ENCODE data around the gene PALM3.
"Not testable (repeated sequence)": the region's sequence is repeated elsewhere in the genome, so short reads cannot be mapped to it uniquely, and the experiment has no call there.

The PALM3 gene

DNA sequence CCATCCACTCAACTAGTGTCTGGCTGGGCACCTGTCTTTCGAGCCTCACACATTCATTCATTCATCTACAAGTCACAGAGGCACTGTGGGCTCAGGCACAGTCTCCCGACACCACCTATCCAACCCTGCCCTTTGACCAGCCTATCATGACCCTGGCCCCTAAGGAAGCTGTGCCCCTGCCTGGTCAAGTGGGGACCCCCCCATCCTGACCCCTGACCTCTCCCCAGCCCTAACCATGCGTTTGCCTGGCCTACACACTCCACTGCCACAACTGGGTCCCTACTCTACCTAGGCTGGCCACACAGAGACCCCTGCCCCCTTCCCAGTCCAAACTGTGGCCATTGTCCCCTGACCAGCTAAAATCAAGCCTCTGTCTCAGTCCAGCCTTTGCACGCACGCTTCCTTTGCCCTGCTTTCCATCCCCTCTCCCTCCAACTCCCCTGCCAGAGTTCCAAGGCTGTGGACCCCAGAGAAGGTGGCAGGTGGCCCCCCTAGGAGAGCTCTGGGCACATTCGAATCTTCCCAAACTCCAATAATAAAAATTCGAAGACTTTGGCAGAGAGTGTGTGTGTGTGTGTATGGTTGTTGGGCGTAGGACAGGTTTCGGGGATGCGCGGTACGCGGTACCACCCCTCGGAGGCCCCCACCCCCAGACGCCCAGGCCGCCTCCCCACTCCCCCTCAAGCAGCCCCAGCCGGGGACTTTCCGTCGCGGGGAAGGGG, 30.7 kb downstream of the PALM3 start:
- DNase-seq, result no peak

DNA sequence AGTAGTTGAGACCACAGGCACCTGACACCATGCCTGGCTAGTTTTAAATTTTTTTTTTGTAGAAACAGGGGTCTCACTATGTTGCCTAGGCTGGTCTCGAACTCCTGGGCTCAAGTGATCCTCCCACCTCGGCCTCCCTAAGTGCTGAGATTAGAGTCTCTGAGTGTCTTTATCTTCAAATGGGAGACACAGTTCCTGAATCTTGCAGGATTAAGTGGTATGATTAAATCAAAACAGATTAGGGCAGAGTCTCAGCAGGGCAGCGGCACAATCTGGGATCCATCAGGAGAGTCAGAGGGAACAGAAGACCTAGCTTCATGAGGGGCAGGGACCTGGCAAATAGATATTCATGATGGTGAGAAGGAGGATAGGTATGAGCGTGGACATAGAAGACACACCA, 33.0 kb downstream of the PALM3 start:
- no peak for DNase-seq

DNA sequence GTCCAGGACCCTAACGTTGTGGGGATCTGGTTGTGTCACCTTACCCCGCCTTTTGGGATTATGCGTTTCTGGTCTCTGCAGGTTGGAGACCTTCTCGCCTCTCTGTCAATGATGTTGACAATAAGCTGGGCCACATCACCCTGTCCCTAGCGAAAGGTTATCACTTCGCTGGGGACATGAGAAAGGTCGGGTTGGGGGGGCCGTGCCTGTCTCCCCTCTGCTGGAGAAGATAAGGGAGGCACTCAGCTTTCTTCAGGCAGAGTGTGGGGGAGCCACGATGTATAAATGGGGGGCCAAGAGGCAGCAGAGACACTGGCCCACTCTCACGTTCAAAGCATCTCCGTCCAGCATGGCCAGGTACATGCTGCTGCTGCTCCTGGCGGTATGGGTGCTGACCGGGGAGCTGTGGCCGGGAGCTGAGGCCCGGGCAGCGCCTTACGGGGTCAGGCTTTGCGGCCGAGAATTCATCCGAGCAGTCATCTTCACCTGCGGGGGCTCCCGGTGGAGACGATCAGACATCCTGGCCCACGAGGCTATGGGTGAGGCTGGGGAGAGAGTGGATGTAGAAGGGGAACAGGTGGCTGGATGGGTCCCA, 33.9 kb downstream of the PALM3 start, which contains the start of gene RLN3:
RLN3 (plus strand) TSS at position 293 of the 595 bp plus-strand sequence; CDS start at position 350, 57 bp downstream.
- DNase-seq, result no peak

DNA sequence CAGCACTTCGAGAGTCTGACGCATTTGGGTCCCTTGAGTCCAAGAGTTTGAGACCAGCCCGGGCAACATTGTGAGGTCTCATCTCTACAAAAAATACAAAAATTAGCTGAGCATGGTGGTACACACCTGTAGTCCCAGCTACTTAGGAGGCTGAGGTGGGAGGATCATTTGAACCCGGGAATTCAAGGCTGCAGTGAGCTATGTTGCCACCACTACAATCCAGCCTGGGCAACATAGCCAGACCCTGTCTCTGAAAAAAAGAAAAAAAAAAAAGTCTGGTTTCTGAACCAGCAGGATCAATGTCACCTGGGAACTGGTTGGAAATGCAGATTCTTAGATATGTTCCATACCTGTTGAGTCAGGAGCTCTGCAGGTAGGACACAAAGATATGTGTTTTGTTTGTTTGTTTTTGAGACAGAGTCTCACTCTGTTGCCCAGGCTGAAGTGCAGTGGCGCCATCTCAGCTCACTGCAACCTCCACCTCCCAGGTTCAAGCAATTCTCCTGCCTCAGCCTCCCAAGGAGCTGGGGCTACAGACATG, 35.2 kb downstream of the PALM3 start:
- not testable (repeated sequence) for DNase-seq

DNA sequence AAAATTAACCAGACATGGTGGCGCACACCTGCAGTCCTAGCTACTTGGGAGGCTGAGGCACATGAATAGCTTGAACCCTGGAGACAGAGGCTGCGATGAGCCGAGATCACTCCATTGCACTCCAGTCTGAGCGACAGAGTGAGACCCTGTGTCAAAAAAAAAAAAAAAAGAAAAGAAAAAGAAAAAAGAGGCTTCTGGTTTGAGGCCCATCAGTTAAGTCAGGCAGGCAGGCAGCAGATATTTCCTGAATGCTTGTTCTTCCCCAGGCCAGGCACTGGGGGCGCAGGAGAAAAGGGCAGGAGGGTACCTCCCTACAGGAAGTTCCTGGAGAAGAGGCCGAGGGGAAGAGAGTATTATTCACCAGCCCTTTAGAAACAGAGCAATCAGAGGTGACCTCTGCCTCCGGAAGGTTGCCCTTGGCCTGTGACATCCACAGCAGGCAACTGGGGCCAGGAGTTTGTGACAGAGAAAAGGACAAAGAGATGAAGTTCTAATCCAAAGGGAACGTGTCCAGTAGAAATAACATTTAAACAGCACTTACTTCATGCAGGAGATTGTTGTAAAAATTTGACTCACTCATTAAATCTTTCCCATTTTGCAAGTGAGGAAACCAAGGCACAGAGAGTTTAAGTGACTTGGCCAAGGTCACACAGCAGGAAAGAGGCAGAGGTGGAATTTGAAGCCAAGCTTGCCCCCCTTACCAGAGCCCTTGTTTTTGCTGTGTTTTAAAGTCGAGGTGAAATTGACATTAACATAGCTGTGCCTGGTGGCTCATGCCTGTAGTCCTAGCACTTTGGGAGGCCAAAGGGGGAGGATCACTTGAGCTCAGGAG, 38.3 kb downstream of the PALM3 start:
- no peak for DNase-seq

DNA sequence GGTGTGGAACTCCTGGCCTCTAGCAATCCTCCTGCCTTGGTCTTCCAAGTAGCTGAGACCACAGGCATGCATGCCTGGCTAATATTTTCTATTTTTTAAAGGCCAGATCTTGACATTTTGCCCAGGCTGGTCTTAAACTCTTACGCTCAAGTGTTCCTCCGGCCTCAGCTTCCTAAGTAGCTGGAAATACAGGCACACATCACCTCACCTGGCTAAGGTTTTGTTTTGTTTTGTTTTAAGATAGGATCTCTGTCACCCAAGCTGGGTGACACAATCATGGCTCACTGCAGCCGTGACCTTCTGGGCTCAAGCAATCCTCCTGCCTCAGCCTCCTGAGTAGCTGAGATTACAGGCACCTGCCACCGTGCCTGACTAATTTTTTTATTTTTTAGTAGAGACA, 39.4 kb downstream of the PALM3 start:
- DNase-seq, result no peak

DNA sequence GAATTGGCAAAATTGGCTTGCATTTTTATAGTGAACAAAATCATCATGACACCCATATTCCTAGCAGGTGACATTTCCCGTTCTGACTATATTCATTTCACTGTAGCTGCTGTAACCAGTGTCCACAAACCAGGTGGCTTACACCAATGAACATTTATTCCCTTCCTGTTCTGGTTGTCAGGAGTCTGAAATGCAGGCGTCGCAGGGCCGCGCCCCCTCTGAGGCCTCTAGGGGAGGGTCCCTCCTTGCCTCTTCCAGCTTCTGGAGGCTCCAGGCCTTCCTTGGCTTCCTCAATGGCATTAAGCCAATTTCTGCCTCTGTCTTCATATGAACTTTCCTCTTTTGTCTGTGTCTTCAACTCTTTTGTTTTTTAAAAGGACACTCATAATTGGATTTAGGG, 40.4 kb downstream of the PALM3 start:
- DNase-seq, result no peak

DNA sequence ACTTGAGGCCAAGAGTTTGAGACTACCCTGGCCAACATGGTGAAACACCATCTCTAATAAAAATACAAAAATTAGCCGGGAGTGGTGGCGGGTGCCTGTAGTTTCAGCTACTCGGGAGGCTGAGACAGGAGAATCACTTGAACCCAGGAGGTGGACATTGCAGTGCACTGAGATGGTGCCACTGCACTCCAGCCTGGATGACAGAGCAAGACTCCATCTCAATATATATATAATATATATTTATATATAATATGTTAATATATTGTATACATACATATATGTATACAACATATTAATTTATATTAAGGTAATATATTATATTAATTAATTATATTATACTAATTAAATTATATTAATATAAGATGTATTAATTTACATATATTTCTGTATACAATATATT, 42.1 kb downstream of the PALM3 start:
- not testable (repeated sequence) for DNase-seq

DNA sequence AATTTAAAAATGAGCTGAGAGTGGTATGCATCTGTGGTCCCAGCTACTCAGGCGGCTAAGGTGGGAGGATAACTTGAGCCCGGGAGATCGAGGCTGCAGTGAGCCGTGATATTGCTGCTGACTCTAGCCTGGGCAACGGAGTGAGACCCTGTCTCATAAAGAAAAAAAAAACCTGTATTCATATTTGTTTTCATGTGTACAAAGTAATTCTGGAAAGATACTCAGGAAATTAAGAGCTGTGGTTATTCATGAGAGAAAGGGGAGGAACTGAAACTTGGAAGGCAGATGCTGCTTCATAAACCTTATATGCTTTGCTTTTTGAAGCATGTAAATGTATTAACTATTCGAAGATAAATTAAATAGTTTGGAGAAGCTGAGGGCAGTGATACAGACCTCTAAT, 42.8 kb downstream of the PALM3 start:
- no peak for DNase-seq

DNA sequence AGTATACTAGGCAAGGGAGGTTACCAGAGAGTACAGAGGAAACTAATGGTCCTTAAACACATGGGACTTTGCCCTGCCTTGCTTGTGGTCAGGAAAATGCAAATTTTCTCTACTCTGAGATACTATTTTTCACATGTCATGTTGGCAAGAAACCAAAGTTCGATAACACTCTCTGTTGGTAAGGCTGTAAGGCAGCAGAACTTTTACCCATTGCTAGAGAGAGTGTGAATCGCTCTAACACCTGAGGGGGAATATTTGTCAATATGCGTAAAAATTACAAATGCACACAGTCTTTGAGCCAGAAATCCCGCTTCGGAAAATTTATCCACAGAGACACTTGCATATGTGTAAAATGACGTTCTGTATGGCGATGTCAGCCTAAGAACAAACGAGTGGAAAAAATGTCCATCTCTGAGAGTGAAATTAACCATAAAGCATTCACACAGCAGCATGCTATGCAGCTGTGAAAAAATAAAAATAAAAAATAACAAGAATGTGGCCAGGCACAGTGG, 46.3 kb downstream of the PALM3 start:
- DNase-seq, result no peak

DNA sequence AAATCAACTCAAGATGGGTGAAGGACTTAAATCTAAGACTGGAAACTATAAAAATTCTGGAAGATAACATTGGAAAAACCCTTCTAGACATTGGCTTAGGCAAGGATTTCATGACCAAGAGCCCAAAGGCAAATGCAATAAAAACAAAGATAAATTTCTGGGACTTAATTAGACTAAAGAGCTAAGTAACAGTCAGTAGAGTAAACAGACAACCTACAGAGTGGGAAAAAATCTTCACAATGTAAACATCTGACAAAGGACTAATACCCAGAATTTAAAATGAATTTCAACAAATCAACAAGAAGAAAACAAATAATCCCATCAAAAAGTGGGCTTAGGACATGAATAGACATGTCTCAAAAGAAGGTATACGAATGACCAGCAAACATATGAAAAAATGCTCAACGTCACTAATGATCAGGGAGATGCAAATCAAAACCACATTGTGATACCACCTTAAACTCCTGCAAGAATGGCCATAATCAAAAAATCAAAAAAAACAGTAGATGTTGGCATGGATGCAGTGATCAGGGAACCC, 49.4 kb downstream of the PALM3 start:
- no peak for DNase-seq

DNA sequence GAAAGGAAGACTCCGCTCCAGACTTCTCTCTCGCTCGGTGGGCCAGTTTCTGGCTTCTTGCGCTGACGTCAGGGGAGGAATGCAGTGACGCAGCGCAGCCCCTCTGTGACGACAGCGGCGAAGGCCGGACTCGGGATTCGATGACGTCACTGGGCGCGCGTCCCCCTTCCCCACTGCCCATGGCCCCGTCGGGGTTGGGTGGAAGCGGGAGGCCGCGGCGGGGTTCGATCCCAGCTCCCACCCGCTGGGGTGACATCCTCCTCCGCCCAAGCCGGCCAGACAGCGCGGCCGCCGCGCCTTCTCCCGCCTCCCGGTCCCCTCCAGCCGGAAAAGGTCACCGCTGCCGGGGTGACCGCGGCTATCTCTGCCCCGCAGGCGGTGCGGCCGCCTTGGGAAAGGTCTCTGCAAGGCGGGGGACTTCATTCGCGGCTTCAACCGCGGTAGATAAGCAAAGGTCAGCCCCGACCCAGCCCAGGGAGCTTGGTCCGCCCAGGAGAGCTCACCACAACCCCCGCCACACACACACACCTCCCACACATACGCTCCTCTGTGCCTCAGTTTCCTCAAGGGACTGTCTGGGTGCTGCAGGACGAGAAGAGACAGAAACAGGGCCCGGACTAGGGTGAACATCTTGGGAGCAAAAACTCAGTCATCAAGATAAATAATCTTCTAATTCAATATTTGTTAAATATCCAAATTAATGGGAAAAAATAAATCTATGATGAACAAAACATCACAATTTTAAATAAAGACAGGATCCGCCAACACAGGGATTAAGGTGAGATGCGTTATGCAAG, 54.9 kb downstream of the PALM3 start:
- no peak for DNase-seq

DNA sequence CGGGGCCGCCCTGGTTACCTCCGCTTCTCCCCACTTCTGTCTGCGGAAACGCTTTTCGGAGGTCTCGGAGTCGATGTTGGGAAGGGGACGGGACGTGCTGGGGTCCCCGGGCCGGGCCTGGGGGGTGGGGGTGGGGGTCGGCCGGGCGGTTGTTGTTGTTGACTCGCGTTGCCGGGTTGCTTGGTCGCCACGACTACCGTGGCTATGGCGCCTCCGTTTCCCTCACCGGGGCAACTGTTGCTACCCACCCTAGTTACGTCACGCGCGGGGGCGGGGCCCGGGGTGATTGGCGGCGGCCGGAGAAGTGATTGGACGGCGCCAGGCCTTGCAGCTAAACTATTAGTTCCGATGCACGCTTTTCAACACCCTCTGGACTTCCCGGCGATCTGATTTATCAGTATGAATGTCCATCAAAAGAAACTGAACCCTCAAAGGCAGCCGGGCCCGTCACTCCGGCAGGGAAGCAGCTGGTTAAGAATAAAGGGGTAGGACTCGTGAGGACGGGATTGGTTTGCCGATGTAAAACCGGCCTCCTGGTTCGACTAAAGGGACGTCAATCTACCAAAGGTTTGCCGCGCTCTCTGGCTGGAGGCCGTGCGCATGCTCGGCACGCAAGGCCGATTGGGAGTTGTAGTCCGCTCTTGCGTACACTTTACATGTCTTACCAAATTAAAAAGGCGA, 55.7 kb downstream of the PALM3 start, which contains the start of gene RFX1:
RFX1 (minus strand) TSS at position 236 of the 681 bp plus-strand sequence. CDS start 12,477 bp downstream, outside the sequence.
- peak; percentile 93 for DNase-seq

DNA sequence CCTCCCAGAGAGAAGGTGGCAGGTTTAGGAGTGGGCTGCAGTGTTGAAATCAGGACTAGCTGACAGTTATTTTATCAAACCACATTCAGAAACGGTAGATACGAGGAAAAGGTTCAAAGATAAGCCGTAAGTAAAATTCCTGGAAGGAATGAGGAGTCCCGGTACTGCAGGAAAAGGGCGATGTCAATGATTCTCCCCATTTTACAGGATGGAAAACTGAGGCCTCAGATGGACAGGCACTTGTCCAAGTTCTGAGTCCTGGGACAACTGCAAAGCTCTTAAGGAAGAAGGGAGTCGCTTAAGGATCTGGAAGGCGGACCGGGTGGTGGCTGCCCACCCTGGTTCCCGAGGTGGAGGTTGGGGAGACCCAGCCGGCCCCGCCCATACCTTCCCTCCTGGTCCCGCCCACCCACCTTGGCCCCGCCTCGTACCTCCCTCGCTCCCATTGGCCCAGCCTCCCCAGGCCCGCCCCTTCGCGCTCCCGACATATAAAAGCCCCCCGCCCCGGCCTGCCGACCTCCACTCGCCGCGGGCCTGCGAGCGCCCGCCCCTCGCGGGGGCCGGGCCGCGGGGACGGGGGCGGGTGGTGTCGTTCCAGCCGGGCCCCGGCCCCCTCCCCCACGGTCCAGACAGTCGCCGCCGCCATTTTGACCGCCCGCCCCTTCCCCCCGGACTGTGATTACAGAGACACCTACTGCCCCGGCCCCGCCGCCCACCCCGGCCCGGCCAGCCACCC, 56.4 kb downstream of the PALM3 start:
- no peak for DNase-seq

DNA sequence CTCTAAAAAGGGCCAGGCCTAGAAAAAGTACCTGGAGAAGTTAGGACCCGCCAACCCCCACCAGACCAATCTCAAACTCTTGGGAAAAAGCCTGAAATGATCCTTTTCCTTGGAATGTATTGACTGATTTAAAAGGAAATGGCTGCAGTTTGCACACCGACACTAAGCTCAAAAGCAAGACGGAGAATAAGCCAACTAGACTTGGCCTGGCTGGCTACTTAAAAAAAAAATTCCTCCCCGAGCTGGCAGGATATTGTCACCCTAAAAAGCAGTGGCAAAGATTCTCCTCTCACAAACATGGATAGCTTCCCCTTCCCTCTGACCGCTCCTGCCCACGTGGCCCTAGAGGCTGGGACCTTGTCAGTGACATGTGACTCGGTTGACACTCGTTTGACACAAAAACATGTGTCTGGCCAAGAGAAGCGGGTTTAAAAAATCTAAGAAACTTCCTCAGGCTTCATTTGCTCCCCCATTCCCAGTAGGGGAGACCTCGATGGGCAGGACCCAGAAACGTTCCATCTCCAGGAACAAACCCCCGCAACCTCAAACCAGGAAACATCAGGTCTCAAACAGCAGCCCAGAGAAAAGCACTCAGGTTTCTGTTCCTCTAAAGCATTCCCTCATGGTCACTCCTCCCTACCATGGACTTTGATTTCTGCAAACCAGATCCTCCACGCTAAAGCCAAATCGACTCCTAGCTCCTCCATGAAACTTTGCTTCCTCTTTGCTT, 57.1 kb downstream of the PALM3 start:
- DNase-seq, result no peak

Measured in NCI-H187 treated with DMSO at 0.1 percent for 48 hours (cell line).